HG02870 (cell line): ENCODE measurements around the gene MTFP1.
A peak's percentile ranks its signal among the peaks of the same experiment; 100 is the strongest.
"Not testable (repeated sequence)": the region's sequence is repeated elsewhere in the genome, so short reads cannot be mapped to it uniquely, and the experiment has no call there.

Experiments used
- ATAC-seq: cut with Tn5 transposase; IDR thresholded peaks from one replicate; pipeline ENCODE4 v1.9.1; 2021; ENCODE audit warnings: mild to moderate bottlenecking, moderate library complexity; ENCODE audit not compliant: unreplicated experiment

Gene MTFP1

GRCh38 chr22:30425616-30426387 lies at the start of gene MTFP1:
TSS of gene MTFP1 (plus strand) at chr22:30425768. CDS start at chr22:30425880, 112 bp downstream.
- ATAC-seq: no peak

DNA sequence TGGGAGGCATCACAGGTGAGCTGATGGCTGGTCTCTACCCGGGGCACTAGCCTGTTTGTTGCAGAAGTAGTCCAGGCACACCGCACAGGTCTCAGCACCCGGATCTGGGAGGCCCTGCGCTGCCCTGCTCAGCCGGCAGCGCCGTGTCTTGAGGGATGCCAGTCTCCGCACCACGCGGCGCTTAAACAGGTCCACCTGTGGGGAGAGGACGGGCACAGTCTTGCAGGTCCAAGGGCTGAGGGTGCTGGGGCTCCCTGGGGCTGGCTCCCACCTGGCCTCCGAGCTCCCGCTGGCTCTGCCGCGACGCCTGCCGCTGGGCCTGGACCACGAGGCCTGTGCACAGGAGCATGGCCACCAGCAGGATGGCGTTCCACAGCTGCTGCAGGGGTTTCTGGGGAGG lies 45.6 kb upstream of the MTFP1 start:
- ATAC-seq: no peak

GRCh38 chr22:30381264-30381663 lies 44.3 kb upstream of the MTFP1 start:
- no peak for ATAC-seq

- no peak for ATAC-seq
Observed at GRCh38 chr22:30382340-30382739, 43.2 kb upstream of the MTFP1 start.

GRCh38 chr22:30383061-30383460 lies 42.5 kb upstream of the MTFP1 start:
- ATAC-seq: no peak

DNA sequence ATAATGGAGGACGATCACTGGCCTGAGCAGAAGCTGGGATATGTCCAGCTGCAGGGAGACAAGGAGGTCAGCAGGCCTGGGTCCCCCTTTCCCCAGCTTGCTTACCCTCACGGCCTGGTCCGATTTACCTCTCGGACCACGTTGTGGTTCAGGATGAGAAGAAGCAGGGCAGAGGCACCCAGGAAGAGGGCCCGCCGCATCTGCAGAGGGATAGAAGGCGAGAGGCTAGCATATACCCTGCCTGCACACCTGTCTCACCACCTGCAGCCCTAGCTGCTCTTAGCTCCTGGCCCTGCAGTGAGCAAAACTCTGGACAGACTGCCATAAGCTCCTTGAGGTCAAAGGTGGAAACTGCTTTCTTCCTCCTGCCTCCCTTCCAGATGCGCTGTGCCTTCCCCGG lies 39.6 kb upstream of the MTFP1 start:
- ATAC-seq: no peak

DNA sequence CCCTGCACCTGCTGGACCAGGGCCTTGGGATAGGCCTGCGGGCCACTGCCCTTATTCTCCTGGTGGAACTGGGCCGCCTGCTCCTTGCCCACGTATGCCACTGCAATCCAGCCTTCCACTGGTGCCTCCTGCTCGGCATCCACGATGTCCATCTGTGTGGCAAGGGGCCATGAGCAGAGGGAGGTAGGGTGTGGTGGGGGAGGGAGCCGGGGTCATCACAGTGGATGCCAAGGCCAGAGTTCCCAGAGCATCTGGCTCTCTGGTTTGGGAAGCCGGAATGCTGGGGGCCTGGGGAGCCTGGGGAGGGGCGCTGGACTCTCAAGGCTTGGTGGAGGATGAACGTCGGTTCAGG lies 39.0 kb upstream of the MTFP1 start:
- ATAC-seq: no peak

- peak; percentile 56 for ATAC-seq
Observed at GRCh38 chr22:30386960-30387827, 38.4 kb upstream of the MTFP1 start, which contains the start of gene RNF215. TSS of gene RNF215 (minus strand) at chr22:30387411. CDS start at chr22:30387313, 98 bp downstream.

GRCh38 chr22:30390974-30391691 lies 34.4 kb upstream of the MTFP1 start:
- no peak for ATAC-seq

DNA sequence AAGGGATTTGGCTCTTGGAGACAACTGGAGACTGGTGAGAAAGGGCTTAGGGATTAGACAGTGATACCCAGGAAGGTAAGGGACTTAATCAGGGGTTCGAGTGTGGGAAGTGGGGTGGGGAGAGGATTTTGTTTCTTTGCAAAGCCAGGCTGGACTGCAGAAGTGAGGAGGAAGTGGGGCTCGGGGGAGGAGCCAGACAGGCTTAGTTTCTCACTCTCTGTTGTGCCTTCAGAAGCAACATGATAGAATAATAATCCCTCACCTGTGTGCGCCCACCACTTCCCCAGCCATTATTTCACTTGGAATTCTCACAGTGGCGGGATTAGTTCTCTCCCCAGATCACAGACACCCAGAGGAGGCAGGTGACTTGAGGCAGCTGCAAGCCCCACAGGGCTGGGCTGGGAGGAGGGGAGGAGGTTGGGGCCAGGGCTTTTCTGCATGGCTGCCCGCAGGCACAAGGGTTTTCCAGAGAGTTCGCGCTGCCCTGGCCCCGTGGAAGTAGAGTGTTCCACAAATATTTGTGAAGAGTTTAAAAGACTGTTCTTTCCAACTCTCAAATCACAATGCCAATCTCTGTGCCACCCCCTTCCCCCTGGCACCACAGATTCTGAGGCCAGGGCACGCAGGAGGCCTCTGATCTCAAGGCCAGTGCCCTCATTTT lies 32.8 kb upstream of the MTFP1 start:
- ATAC-seq: no peak

DNA sequence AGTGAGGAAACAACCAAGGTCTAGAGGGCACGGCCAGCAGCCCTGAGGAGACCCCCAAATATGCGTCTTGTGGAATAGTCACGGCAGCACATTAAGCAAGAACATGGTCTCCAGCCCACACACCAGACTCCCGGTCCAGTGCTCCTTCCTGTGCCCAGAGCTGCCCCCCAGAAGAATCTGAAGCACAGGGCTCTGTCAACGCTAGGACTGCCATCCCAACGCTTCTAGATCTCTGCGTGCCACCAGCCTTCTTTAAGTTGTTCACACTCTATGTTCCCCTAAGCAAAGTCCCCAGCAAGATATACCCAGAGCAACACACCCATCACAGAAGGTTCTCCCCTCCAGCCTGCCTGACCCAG lies 32.3 kb upstream of the MTFP1 start:
- no peak for ATAC-seq

GRCh38 chr22:30393885-30394284 lies 31.7 kb upstream of the MTFP1 start:
- ATAC-seq: no peak

GRCh38 chr22:30396871-30397655 lies 28.5 kb upstream of the MTFP1 start, which contains the start of gene SEC14L2:
TSS of gene SEC14L2 (plus strand) at chr22:30397018. CDS start at chr22:30397117, 99 bp downstream.
- ATAC-seq: no peak

GRCh38 chr22:30397656-30398635 lies 27.6 kb upstream of the MTFP1 start:
- no peak for ATAC-seq

GRCh38 chr22:30398685-30399680 lies 26.6 kb upstream of the MTFP1 start:
- ATAC-seq: no peak

- no peak for ATAC-seq
Observed at GRCh38 chr22:30399718-30400117, 25.9 kb upstream of the MTFP1 start.

GRCh38 chr22:30400159-30400558 lies 25.4 kb upstream of the MTFP1 start:
- no peak for ATAC-seq

- not testable (repeated sequence) for ATAC-seq
Observed at GRCh38 chr22:30401024-30401423, 24.5 kb upstream of the MTFP1 start.
